Endothelial cell of umbilical vein (primary cell): ENCODE measurements around the gene ILF2.
"Not testable (repeated sequence)": the region's sequence is repeated elsewhere in the genome, so short reads cannot be mapped to it uniquely, and the experiment has no call there.

Experiments used
- CTCF ChIP-seq, 2 donors: IDR thresholded peaks; 1 replicate in 1 of 2; 2 replicates in 1 of 2; pipeline ENCODE4 v1.5.1; 2011; ENCODE audit warnings: low read length in 2 of 2, mild to moderate bottlenecking in 2 of 2, moderate library complexity in 2 of 2, control low read depth in 1 of 2, inconsistent platforms in 1 of 2, low read depth in 1 of 2; ENCODE audit not compliant: insufficient read depth in 1 of 2; ENCODE audit errors: extremely low read depth in 1 of 2
- EZH2 ChIP-seq: IDR thresholded peaks from 2 replicates; pipeline ENCODE4 v1.6.1; 2012; ENCODE audit warnings: borderline replicate concordance, low read depth, mild to moderate bottlenecking, moderate library complexity, low read length, inconsistent platforms; ENCODE audit not compliant: severe bottlenecking
- FOS ChIP-seq: IDR thresholded peaks from 2 replicates; pipeline ENCODE4 v1.6.1; 2011; ENCODE audit warnings: mild to moderate bottlenecking, low read length, moderate library complexity, borderline replicate concordance; ENCODE audit not compliant: insufficient read depth
- JUN ChIP-seq: IDR thresholded peaks from 2 replicates; pipeline ENCODE4 v1.6.1; 2011; ENCODE audit warnings: borderline replicate concordance, low read depth; ENCODE audit not compliant: insufficient read length, insufficient read depth
- MAX ChIP-seq: IDR thresholded peaks from 2 replicates; pipeline ENCODE4 v1.6.1; 2011; ENCODE audit not compliant: insufficient read depth, insufficient read length
- MYC ChIP-seq: IDR thresholded peaks from one replicate; pipeline ENCODE4 v1.6.1; 2011; ENCODE audit warnings: mild to moderate bottlenecking, low read depth, low read length
- POLR2A ChIP-seq: IDR thresholded peaks from 2 replicates; pipeline ENCODE4 v1.6.1; 2012; ENCODE audit warnings: low read depth, mild to moderate bottlenecking, control low read depth, low read length
- POLR2AphosphoS5 ChIP-seq: IDR thresholded peaks from 2 replicates; pipeline ENCODE4 v1.6.1; 2012; ENCODE audit warnings: low read depth, mild to moderate bottlenecking, control low read depth, low read length, moderate library complexity; ENCODE audit not compliant: insufficient read depth

- TF ChIP-seq POLR2A; CTCF (IDR thresholded peaks at IDR 0.05; ENCODE audit: extremely low read depth in 1 of 2, insufficient read depth in 1 of 2, low read depth in 1 of 2, low read length in 2 of 2); POLR2AphosphoS5; MAX; MYC; JUN; EZH2; FOS: not testable (repeated sequence)
These were observed 45.4 kb upstream of the ILF2 start for GRCh38 chr1:153716211-153716610.
